NCI-H1417 (cell line): ENCODE data around the gene SLC7A8.
A peak's percentile ranks its signal among the peaks of the same experiment; 100 is the strongest.

Experiments
- DNase-seq, 3 experiments: peaks; one replicate each; lab custom pipeline; 2025; lab: John Stamatoyannopoulos, UW

SLC7A8 gene

GRCh38 chr14:23182372-23183157 is 895 bp downstream of the SLC7A8 start:
- DNase-seq: peak; percentile 9 to 79 (median 62)

GRCh38 chr14:23181946-23182345 is 1.5 kb downstream of the SLC7A8 start:
- no peak for DNase-seq

GRCh38 chr14:23181453-23181852 is 2.0 kb downstream of the SLC7A8 start:
- DNase-seq: no peak

GRCh38 chr14:23177181-23177580 is 6.3 kb downstream of the SLC7A8 start:
- peak in 1 of 3 experiments; percentile 53 for DNase-seq

- no peak for DNase-seq
Observed at GRCh38 chr14:23175823-23176222, 7.6 kb downstream of the SLC7A8 start.

GRCh38 chr14:23174296-23175184 is 8.9 kb downstream of the SLC7A8 start:
- no peak for DNase-seq

GRCh38 chr14:23173796-23174195 is 9.7 kb downstream of the SLC7A8 start:
- no peak for DNase-seq

GRCh38 chr14:23173031-23173430 is 10.4 kb downstream of the SLC7A8 start:
- no peak for DNase-seq

GRCh38 chr14:23172574-23172973 is 10.9 kb downstream of the SLC7A8 start:
- no peak for DNase-seq

GRCh38 chr14:23172096-23172495 is 11.4 kb downstream of the SLC7A8 start:
- DNase-seq: no peak

GRCh38 chr14:23171222-23171975 is 12.1 kb downstream of the SLC7A8 start:
- DNase-seq: no peak

- DNase-seq: no peak
Observed at GRCh38 chr14:23169622-23170021, 13.8 kb downstream of the SLC7A8 start.

- no peak for DNase-seq
Observed at GRCh38 chr14:23168246-23168645, 15.2 kb downstream of the SLC7A8 start.

GRCh38 chr14:23167116-23167847 is 16.2 kb downstream of the SLC7A8 start:
- DNase-seq: no peak

GRCh38 chr14:23164949-23165348 is 18.5 kb downstream of the SLC7A8 start:
- DNase-seq: no peak

GRCh38 chr14:23164250-23164649 is 19.2 kb downstream of the SLC7A8 start:
- DNase-seq: no peak

- DNase-seq: no peak
Observed at GRCh38 chr14:23163830-23164229, 19.6 kb downstream of the SLC7A8 start.

GRCh38 chr14:23162800-23163199 is 20.7 kb downstream of the SLC7A8 start:
- DNase-seq: no peak

- no peak for DNase-seq
Observed at GRCh38 chr14:23162005-23162404, 21.5 kb downstream of the SLC7A8 start.

- no peak for DNase-seq
Observed at GRCh38 chr14:23160924-23161522, 22.4 kb downstream of the SLC7A8 start.

- DNase-seq: no peak
Observed at GRCh38 chr14:23159532-23159931, 23.9 kb downstream of the SLC7A8 start.
